Measurements from ENCODE around the gene PPIL1. TPM values are rescaled to one million over a fixed set of nuclear protein-coding genes. Genes with fewer than 3 reads are reported as not detected.

PPIL1 gene
- total and polyA plus RNA-seq, 7 donors = 13.2 to 28.0 (median 17.4) TPM

GRCh38 chr6:36871686-36872085, 2.9 kb downstream of the PPIL1 start:
- intact Hi-C loops (cut with DNase I) = no loop called here
- Histone ChIP-seq H3K36me3 (peaks cover 0 to 15% (median 0%) of the 10 kb centered on the region in 4 donors), H3K4me3 (no peak overlapping the region), H3K27ac (no peak overlapping the region), H3K27me3 (no peaks in the 10 kb centered on the region), H3K4me1 (peaks cover 0 to 19% (median 16%) of the 10 kb centered on the region in 4 donors), H3K9me3 (no peaks in the 10 kb centered on the region)
- DNase-seq = no peak
- WGBS, 2 donors = 92 to 94% methylated on average over 3 of the region's 3 CpGs
- no peak for TF ChIP-seq EP300 (IDR thresholded peaks at IDR 0.05)
- TF ChIP-seq POLR2A (IDR thresholded peaks at IDR 0.05) = no peak
- no peak for TF ChIP-seq CTCF (IDR thresholded peaks at IDR 0.05)
- no peak for TF ChIP-seq POLR2AphosphoS5 (IDR thresholded peaks at IDR 0.05)

- intact Hi-C loops (cut with DNase I) = no loop called here
Observed at GRCh38 chr6:36867471-36868224, 7.0 kb downstream of the PPIL1 start.

GRCh38 chr6:36865835-36866234, 8.8 kb downstream of the PPIL1 start:
- H3K27ac ChIP-seq = no peak overlapping the region
- no peak overlapping the region for H3K4me3 ChIP-seq
- DNase-seq = no peak
- H3K9me3 ChIP-seq = no peaks in the 10 kb centered on the region
- no peaks in the 10 kb centered on the region for H3K4me1 ChIP-seq
- no peaks in the 10 kb centered on the region for H3K27me3 ChIP-seq
- WGBS, 2 donors = 82 to 84% methylated on average over 2 of the region's 2 CpGs
- intact Hi-C loops (cut with DNase I) = no loop called here
- TF ChIP-seq CTCF (IDR thresholded peaks at IDR 0.05) = no peak
- H3K36me3 ChIP-seq = peaks cover 0 to 27% (median 3%) of the 10 kb centered on the region in 4 donors

More at GRCh38 chr6:36867471-36868224, 7.0 kb downstream of the PPIL1 start:
- H3K27ac ChIP-seq = no peak overlapping the region
- H3K4me1 ChIP-seq = no peaks in the 10 kb centered on the region
- DNase-seq = no peak
- H3K36me3 ChIP-seq = peaks cover 0 to 27% (median 3%) of the 10 kb centered on the region in 4 donors
- H3K4me3 ChIP-seq = no peak overlapping the region
- H3K9me3 ChIP-seq = no peaks in the 10 kb centered on the region
- H3K27me3 ChIP-seq = no peaks in the 10 kb centered on the region
- WGBS, 2 donors = 87% methylated on average over 4 of the region's 4 CpGs
- TF ChIP-seq POLR2AphosphoS5 (IDR thresholded peaks at IDR 0.05) (no peak), POLR2A (IDR thresholded peaks at IDR 0.05) (no peak), EP300 (IDR thresholded peaks at IDR 0.05) (no peak), CTCF (IDR thresholded peaks at IDR 0.05) (no peak)

GRCh38 chr6:36863670-36864540, 10.7 kb downstream of the PPIL1 start:
- peaks cover 0 to 16% (median 3%) of the 10 kb centered on the region in 4 donors for H3K36me3 ChIP-seq
- intact Hi-C loops (cut with DNase I) = no loop called here
- no peak overlapping the region for H3K27ac ChIP-seq
- no peak overlapping the region for H3K4me3 ChIP-seq
- peaks cover 0 to 6% (median 2%) of the 10 kb centered on the region in 4 donors for H3K4me1 ChIP-seq
- no peaks in the 10 kb centered on the region for H3K27me3 ChIP-seq
- DNase-seq = no peak
- 90 to 92% methylated on average over 12 of the region's 12 CpGs for WGBS, 2 donors
- no peaks in the 10 kb centered on the region for H3K9me3 ChIP-seq
- no peak for TF ChIP-seq CTCF (IDR thresholded peaks at IDR 0.05)
- no peak for TF ChIP-seq EP300 (IDR thresholded peaks at IDR 0.05)
- TF ChIP-seq POLR2A (IDR thresholded peaks at IDR 0.05) = no peak
- TF ChIP-seq POLR2AphosphoS5 (IDR thresholded peaks at IDR 0.05) = no peak

Measured in sigmoid colon (tissue), 7 donors.